ENCODE measurements around the gene NFIA. TPM values are rescaled to one million over a fixed set of nuclear protein-coding genes. Genes with fewer than 3 reads are reported as not detected.

NFIA gene
- total and polyA plus RNA-seq, 10 of the 15 experiments (the other 5 are each of a cell fraction or from before 2014, with no cell fraction given) = 0.10 to 0.16 TPM; not detected in 8

DNA sequence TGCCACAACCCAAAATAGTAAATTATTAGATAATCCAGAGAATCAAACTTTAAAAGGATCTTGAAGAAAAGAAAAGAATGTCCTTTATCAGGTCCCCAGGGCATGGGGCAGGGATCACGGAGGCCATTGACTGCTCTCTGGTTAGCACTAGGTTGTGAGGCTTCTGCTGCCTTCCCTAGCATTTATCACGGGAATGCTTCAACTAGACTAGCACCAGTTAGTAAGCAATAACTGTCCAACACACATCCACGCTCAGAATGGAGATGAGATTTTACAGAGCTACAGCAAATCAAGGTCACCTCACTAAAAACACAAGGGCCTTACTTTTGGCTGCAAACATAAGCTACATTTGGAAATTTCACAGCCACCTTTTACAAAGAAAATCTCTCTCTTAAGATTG lies 304.0 kb downstream of the NFIA start:
- Histone ChIP-seq H2AFZ (ENCODE audit: control insufficient read depth, low read depth, low read length) (no peak overlapping the region), H3K9ac (ENCODE audit: control insufficient read depth, insufficient read depth, low read length) (no peak overlapping the region), H4K20me1 (ENCODE audit: control insufficient read depth, insufficient read depth) (no peaks in the 10 kb centered on the region), H3K4me2 (ENCODE audit: control insufficient read depth, insufficient read depth) (no peak overlapping the region), H3K9me3 (replicated peaks; ENCODE audit: control insufficient read depth, insufficient read depth, low read length) (no peaks in the 10 kb centered on the region), H3K4me3 (no peak overlapping the region), H3K36me3 (ENCODE audit: control insufficient read depth in 2 of 2, insufficient read depth in 2 of 2, low read length in 1 of 2) (no peaks in the 10 kb centered on the region), H3K79me2 (ENCODE audit: control insufficient read depth, insufficient read depth, low read length) (no peaks in the 10 kb centered on the region), H3K27ac (ENCODE audit: control insufficient read depth, insufficient read depth) (no peak overlapping the region), H3K4me1 (ENCODE audit: control insufficient read depth, insufficient read depth, low read length) (no peaks in the 10 kb centered on the region), H3K27me3 (replicated peaks in 1 of 2; ENCODE audit: control insufficient read depth in 2 of 2, insufficient read depth in 2 of 2, low read length in 1 of 2) (no peaks in the 10 kb centered on the region)
- WGBS (ENCODE audit: insufficient coverage, insufficient replicate concordance, low lambda C conversion rate, missing lambda C conversion rate) = 12% methylated on average over 3 of the region's 3 CpGs
- ChIA-PET CTCF (no interaction called here), POLR2A (no interaction called here), SMC1A (ENCODE audit: uncharacterized antibody, unreplicated experiment) (no interaction called here), RAD21 (ENCODE audit: unreplicated experiment) (no interaction called here)
- no TSS peak for BruUV-seq (replicated peaks)
- no peak for TF ChIP-seq RB1 (IDR thresholded peaks at IDR 0.05; ENCODE audit: borderline replicate concordance)
- TF ChIP-seq, protein P1, sequence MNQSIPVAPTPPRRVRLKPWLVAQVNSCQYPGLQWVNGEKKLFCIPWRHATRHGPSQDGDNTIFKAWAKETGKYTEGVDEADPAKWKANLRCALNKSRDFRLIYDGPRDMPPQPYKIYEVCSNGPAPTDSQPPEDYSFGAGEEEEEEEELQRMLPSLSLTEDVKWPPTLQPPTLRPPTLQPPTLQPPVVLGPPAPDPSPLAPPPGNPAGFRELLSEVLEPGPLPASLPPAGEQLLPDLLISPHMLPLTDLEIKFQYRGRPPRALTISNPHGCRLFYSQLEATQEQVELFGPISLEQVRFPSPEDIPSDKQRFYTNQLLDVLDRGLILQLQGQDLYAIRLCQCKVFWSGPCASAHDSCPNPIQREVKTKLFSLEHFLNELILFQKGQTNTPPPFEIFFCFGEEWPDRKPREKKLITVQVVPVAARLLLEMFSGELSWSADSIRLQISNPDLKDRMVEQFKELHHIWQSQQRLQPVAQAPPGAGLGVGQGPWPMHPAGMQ (IDR thresholded peaks at IDR 0.05; ENCODE audit: borderline replicate concordance) = no peak
- TF ChIP-seq SUZ12 (IDR thresholded peaks at IDR 0.05; ENCODE audit: unreplicated experiment) = no peak
- TF ChIP-seq SMAD5 (IDR thresholded peaks at IDR 0.05; ENCODE audit: low read depth) = no peak
- TF ChIP-seq MTA3 (IDR thresholded peaks at IDR 0.05; ENCODE audit: borderline replicate concordance, low read length) = no peak
- no peak for TF ChIP-seq ATF3 (IDR thresholded peaks at IDR 0.05; ENCODE audit: borderline replicate concordance, extremely low read depth, low read depth, low read length)
- TF ChIP-seq, protein P2, sequence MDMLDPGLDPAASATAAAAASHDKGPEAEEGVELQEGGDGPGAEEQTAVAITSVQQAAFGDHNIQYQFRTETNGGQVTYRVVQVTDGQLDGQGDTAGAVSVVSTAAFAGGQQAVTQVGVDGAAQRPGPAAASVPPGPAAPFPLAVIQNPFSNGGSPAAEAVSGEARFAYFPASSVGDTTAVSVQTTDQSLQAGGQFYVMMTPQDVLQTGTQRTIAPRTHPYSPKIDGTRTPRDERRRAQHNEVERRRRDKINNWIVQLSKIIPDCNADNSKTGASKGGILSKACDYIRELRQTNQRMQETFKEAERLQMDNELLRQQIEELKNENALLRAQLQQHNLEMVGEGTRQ (IDR thresholded peaks at IDR 0.05; ENCODE audit: borderline replicate concordance, low read depth, low read length) = no peak
- TF ChIP-seq RUNX3 (IDR thresholded peaks at IDR 0.05; ENCODE audit: low read length) = no peak
- no peak for TF ChIP-seq CEBPZ (IDR thresholded peaks at IDR 0.05; ENCODE audit: low read depth, low read length)
- no peak for TF ChIP-seq TCF7 (IDR thresholded peaks at IDR 0.05; ENCODE audit: borderline replicate concordance)
- TF ChIP-seq ZNF207 (IDR thresholded peaks at IDR 0.05; ENCODE audit: borderline replicate concordance) = no peak
- no peak for TF ChIP-seq SRF (IDR thresholded peaks at IDR 0.05; ENCODE audit: low read depth in 2 of 2, low read length in 2 of 2)
- TF ChIP-seq STAT1 (conservative IDR thresholded peaks at IDR 0.05) = no peak
- no peak for TF ChIP-seq SP1 (IDR thresholded peaks at IDR 0.05; ENCODE audit: low read depth, low read length)
- no peak for TF ChIP-seq ELK1 (IDR thresholded peaks at IDR 0.05; ENCODE audit: low read depth, low read length)
- TF ChIP-seq YY1 (IDR thresholded peaks at IDR 0.05; ENCODE audit: low read depth, low read length) = no peak
- in situ Hi-C loops (cut with MboI) = no loop called here
- intact Hi-C loops (cut with micrococcal nuclease; ENCODE audit: unreplicated experiment) = no loop called here
- no peak for ATAC-seq
- no peak for DNase-seq (ENCODE audit: low read depth, low spot score)
- no peak for FAIRE-seq

Data from GM12878 (cell line).